Measurements from ENCODE around the gene SLC7A8.
A peak's percentile ranks its signal among the peaks of the same experiment; 100 is the strongest.

Gene SLC7A8

GRCh38 chr14:23122086-23122485 lies 61.4 kb downstream of the SLC7A8 start:
- Histone ChIP-seq H3K27ac (ENCODE audit: low read depth, low read length, severe bottlenecking) (peak overlapping the region; percentile 89), H3K36me3 (ENCODE audit: control insufficient read depth, insufficient read depth, low read length) (no peaks in the 10 kb centered on the region), H3K9me3 (ENCODE audit: control insufficient read depth, low read length) (no peaks in the 10 kb centered on the region), H3K4me1 (ENCODE audit: control insufficient read depth, insufficient read depth, low read length, poor library complexity, severe bottlenecking) (peaks cover 22% of the 10 kb centered on the region), H3K4me3 (ENCODE audit: extremely low read depth, insufficient read depth, low read length, poor library complexity, severe bottlenecking) (no peak overlapping the region)
- WGBS, 2 experiments (ENCODE audit: insufficient coverage in 2 of 2) = 92 to 98% methylated on average over 5 to 6 of the region's 6 CpGs

- H3K36me3 ChIP-seq (ENCODE audit: control insufficient read depth, insufficient read depth, low read length) = no peaks in the 10 kb centered on the region
- H3K27ac ChIP-seq (ENCODE audit: low read depth, low read length, severe bottlenecking) = peak overlapping the region; percentile 89
- no peaks in the 10 kb centered on the region for H3K9me3 ChIP-seq (ENCODE audit: control insufficient read depth, low read length)
- no peak overlapping the region for H3K4me3 ChIP-seq (ENCODE audit: extremely low read depth, insufficient read depth, low read length, poor library complexity, severe bottlenecking)
- WGBS, 2 experiments (ENCODE audit: insufficient coverage in 2 of 2) = 38 to 41% methylated on average over 5 of the region's 6 CpGs
- peaks cover 22% of the 10 kb centered on the region for H3K4me1 ChIP-seq (ENCODE audit: control insufficient read depth, insufficient read depth, low read length, poor library complexity, severe bottlenecking)
Measured at GRCh38 chr14:23121361-23121771, 62.1 kb downstream of the SLC7A8 start.

GRCh38 chr14:23120541-23121251 lies 62.8 kb downstream of the SLC7A8 start:
- Histone ChIP-seq H3K9me3 (ENCODE audit: control insufficient read depth, low read length) (no peaks in the 10 kb centered on the region), H3K27ac (ENCODE audit: low read depth, low read length, severe bottlenecking) (peak overlapping the region; percentile 89), H3K36me3 (ENCODE audit: control insufficient read depth, insufficient read depth, low read length) (no peaks in the 10 kb centered on the region), H3K4me3 (ENCODE audit: extremely low read depth, insufficient read depth, low read length, poor library complexity, severe bottlenecking) (no peak overlapping the region), H3K4me1 (ENCODE audit: control insufficient read depth, insufficient read depth, low read length, poor library complexity, severe bottlenecking) (peaks cover 22% of the 10 kb centered on the region)
- 0 to 2% methylated on average over 7 of the region's 9 CpGs for WGBS, 2 experiments (ENCODE audit: insufficient coverage in 2 of 2)

GRCh38 chr14:23119363-23120327 lies 63.8 kb downstream of the SLC7A8 start:
- no peak overlapping the region for H3K27ac ChIP-seq (ENCODE audit: low read depth, low read length, severe bottlenecking)
- no peaks in the 10 kb centered on the region for H3K9me3 ChIP-seq (ENCODE audit: control insufficient read depth, low read length)
- H3K4me3 ChIP-seq (ENCODE audit: extremely low read depth, insufficient read depth, low read length, poor library complexity, severe bottlenecking) = no peak overlapping the region
- no peaks in the 10 kb centered on the region for H3K36me3 ChIP-seq (ENCODE audit: control insufficient read depth, insufficient read depth, low read length)
- WGBS, 2 experiments (ENCODE audit: insufficient coverage in 2 of 2) = 76 to 80% methylated on average over 13 to 16 of the region's 16 CpGs
- peaks cover 31% of the 10 kb centered on the region for H3K4me1 ChIP-seq (ENCODE audit: control insufficient read depth, insufficient read depth, low read length, poor library complexity, severe bottlenecking)

- Histone ChIP-seq H3K9me3 (ENCODE audit: control insufficient read depth, low read length) (no peaks in the 10 kb centered on the region), H3K4me3 (ENCODE audit: extremely low read depth, insufficient read depth, low read length, poor library complexity, severe bottlenecking) (no peak within 1 kb of the TSS), H3K4me1 (ENCODE audit: control insufficient read depth, insufficient read depth, low read length, poor library complexity, severe bottlenecking) (peaks cover 40% of the 10 kb centered on the region), H3K36me3 (ENCODE audit: control insufficient read depth, insufficient read depth, low read length) (no peaks in the 10 kb centered on the region), H3K27ac (ENCODE audit: low read depth, low read length, severe bottlenecking) (no peak within 1 kb of the TSS)
- 92 to 94% methylated on average over 22 to 27 of the region's 32 CpGs for WGBS, 2 experiments (ENCODE audit: insufficient coverage in 2 of 2)
Measured at GRCh38 chr14:23118506-23119362, 64.7 kb downstream of the SLC7A8 start, which contains the start of gene CEBPE. Gene CEBPE (minus strand): TSS chr14:23119255. CDS start chr14:23119091, 164 bp downstream.

GRCh38 chr14:23117371-23118020 lies 66.0 kb downstream of the SLC7A8 start:
- 93 to 97% methylated on average over 31 to 32 of the region's 32 CpGs for WGBS, 2 experiments (ENCODE audit: insufficient coverage in 2 of 2)
- H3K4me3 ChIP-seq (ENCODE audit: extremely low read depth, insufficient read depth, low read length, poor library complexity, severe bottlenecking) = no peak overlapping the region
- no peak overlapping the region for H3K27ac ChIP-seq (ENCODE audit: low read depth, low read length, severe bottlenecking)
- H3K9me3 ChIP-seq (ENCODE audit: control insufficient read depth, low read length) = no peaks in the 10 kb centered on the region
- no peaks in the 10 kb centered on the region for H3K36me3 ChIP-seq (ENCODE audit: control insufficient read depth, insufficient read depth, low read length)
- peaks cover 52% of the 10 kb centered on the region for H3K4me1 ChIP-seq (ENCODE audit: control insufficient read depth, insufficient read depth, low read length, poor library complexity, severe bottlenecking)

GRCh38 chr14:23115918-23116317 lies 67.5 kb downstream of the SLC7A8 start:
- Histone ChIP-seq H3K4me3 (ENCODE audit: extremely low read depth, insufficient read depth, low read length, poor library complexity, severe bottlenecking) (no peak overlapping the region), H3K4me1 (ENCODE audit: control insufficient read depth, insufficient read depth, low read length, poor library complexity, severe bottlenecking) (peaks cover 41% of the 10 kb centered on the region), H3K9me3 (ENCODE audit: control insufficient read depth, low read length) (no peaks in the 10 kb centered on the region), H3K36me3 (ENCODE audit: control insufficient read depth, insufficient read depth, low read length) (no peaks in the 10 kb centered on the region), H3K27ac (ENCODE audit: low read depth, low read length, severe bottlenecking) (no peak overlapping the region)
- 82 to 96% methylated on average over 4 of the region's 5 CpGs for WGBS, 2 experiments (ENCODE audit: insufficient coverage in 2 of 2)

GRCh38 chr14:23115039-23115731 lies 68.3 kb downstream of the SLC7A8 start:
- Histone ChIP-seq H3K9me3 (ENCODE audit: control insufficient read depth, low read length) (no peaks in the 10 kb centered on the region), H3K27ac (ENCODE audit: low read depth, low read length, severe bottlenecking) (peak overlapping the region; percentile 10), H3K4me1 (ENCODE audit: control insufficient read depth, insufficient read depth, low read length, poor library complexity, severe bottlenecking) (peaks cover 36% of the 10 kb centered on the region), H3K4me3 (ENCODE audit: extremely low read depth, insufficient read depth, low read length, poor library complexity, severe bottlenecking) (no peak overlapping the region), H3K36me3 (ENCODE audit: control insufficient read depth, insufficient read depth, low read length) (no peaks in the 10 kb centered on the region)
- 82 to 88% methylated on average over 4 to 5 of the region's 10 CpGs for WGBS, 2 experiments (ENCODE audit: insufficient coverage in 2 of 2)

GRCh38 chr14:23114669-23115038 lies 68.8 kb downstream of the SLC7A8 start:
- H3K4me3 ChIP-seq (ENCODE audit: extremely low read depth, insufficient read depth, low read length, poor library complexity, severe bottlenecking) = no peak overlapping the region
- peak overlapping the region; percentile 10 for H3K27ac ChIP-seq (ENCODE audit: low read depth, low read length, severe bottlenecking)
- no peaks in the 10 kb centered on the region for H3K36me3 ChIP-seq (ENCODE audit: control insufficient read depth, insufficient read depth, low read length)
- peaks cover 31% of the 10 kb centered on the region for H3K4me1 ChIP-seq (ENCODE audit: control insufficient read depth, insufficient read depth, low read length, poor library complexity, severe bottlenecking)
- no CpG with 5 or more reads among the region's 4 CpGs for WGBS, 2 experiments (ENCODE audit: insufficient coverage in 2 of 2)
- no peaks in the 10 kb centered on the region for H3K9me3 ChIP-seq (ENCODE audit: control insufficient read depth, low read length)

All from mesodermal cell (in vitro differentiated cells).